HG02610 (cell line): ENCODE measurements around the gene SNCAIP.

Source experiments
- ATAC-seq: cut with Tn5 transposase; IDR thresholded peaks from one replicate; pipeline ENCODE4 v1.9.1; 2021; ENCODE audit warnings: mild to moderate bottlenecking, moderate library complexity; ENCODE audit not compliant: unreplicated experiment

Gene SNCAIP

GRCh38 chr5:122311961-122312590 lies at the start of gene SNCAIP:
TSS of gene SNCAIP (plus strand) at chr5:122312237. CDS start at chr5:122391135, 78,898 bp downstream.
- no peak for ATAC-seq

GRCh38 chr5:122263352-122264030 lies 48.5 kb upstream of the SNCAIP start:
- no peak for ATAC-seq

- ATAC-seq = no peak
Measured at GRCh38 chr5:122264610-122265009, 47.4 kb upstream of the SNCAIP start.

GRCh38 chr5:122267185-122267584 lies 44.9 kb upstream of the SNCAIP start:
- no peak for ATAC-seq

- no peak for ATAC-seq
Measured at GRCh38 chr5:122273696-122274095, 38.3 kb upstream of the SNCAIP start.

GRCh38 chr5:122283592-122283991 lies 28.4 kb upstream of the SNCAIP start:
- ATAC-seq = no peak

GRCh38 chr5:122286541-122286940 lies 25.5 kb upstream of the SNCAIP start:
- ATAC-seq = no peak

GRCh38 chr5:122287101-122287500 lies 24.9 kb upstream of the SNCAIP start:
- no peak for ATAC-seq

- no peak for ATAC-seq
Measured at GRCh38 chr5:122291000-122291901, 20.8 kb upstream of the SNCAIP start.

- no peak for ATAC-seq
Measured at GRCh38 chr5:122292332-122292731, 19.7 kb upstream of the SNCAIP start.

GRCh38 chr5:122295138-122295537 lies 16.9 kb upstream of the SNCAIP start:
- ATAC-seq = no peak

GRCh38 chr5:122296871-122297270 lies 15.2 kb upstream of the SNCAIP start:
- ATAC-seq = no peak

GRCh38 chr5:122297587-122298298 lies 14.3 kb upstream of the SNCAIP start:
- peak; percentile 88 for ATAC-seq

- ATAC-seq = no peak
Measured at GRCh38 chr5:122300374-122300773, 11.7 kb upstream of the SNCAIP start.

- ATAC-seq = no peak
Measured at GRCh38 chr5:122301016-122301415, 11.0 kb upstream of the SNCAIP start.

GRCh38 chr5:122304471-122305215 lies 7.4 kb upstream of the SNCAIP start:
- no peak for ATAC-seq

GRCh38 chr5:122306461-122306860 lies 5.6 kb upstream of the SNCAIP start:
- ATAC-seq = no peak

GRCh38 chr5:122310889-122311288 lies 1.1 kb upstream of the SNCAIP start:
- no peak for ATAC-seq

- no peak for ATAC-seq
Measured at GRCh38 chr5:122311497-122311960, 508 bp upstream of the SNCAIP start.
